Measurements from ENCODE around the gene ABCA7. TPM values are rescaled to one million over a fixed set of nuclear protein-coding genes. Genes with fewer than 3 reads are reported as not detected.

ABCA7 gene
- total RNA-seq, 3 donors from 2014 or later (not counting 1 experiment from before 2014, with no cell fraction given): 73.3 to 149 (median 121) TPM

DNA sequence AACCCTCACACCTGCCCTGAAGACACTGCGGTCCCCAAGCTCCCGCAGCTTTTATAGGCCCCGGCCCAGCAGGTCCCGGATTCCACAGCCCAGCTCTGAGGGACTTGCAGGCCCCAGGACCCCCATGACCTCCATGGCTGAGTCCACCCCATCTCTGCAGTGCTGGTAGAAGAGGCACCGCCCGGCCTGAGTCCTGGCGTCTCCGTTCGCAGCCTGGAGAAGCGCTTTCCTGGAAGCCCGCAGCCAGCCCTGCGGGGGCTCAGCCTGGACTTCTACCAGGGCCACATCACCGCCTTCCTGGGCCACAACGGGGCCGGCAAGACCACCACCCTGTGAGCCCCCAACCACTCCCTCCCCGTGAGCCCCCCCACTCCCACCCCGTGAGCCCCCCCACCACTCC lies 9.2 kb downstream of the ABCA7 start:
- H3K27ac Mint-ChIP-seq: no peak overlapping the region
- ATAC-seq (no peak), DNase-seq (no peak)
- H3K9me3 Mint-ChIP-seq: no peaks in the 10 kb centered on the region
- 96% methylated on average over 15 of the region's 17 CpGs for WGBS (ENCODE audit: insufficient coverage)
- intact Hi-C loops (cut with micrococcal nuclease): no loop called here
- no peak overlapping the region for H3K4me3 Mint-ChIP-seq
- no peaks in the 10 kb centered on the region for H3K36me3 Mint-ChIP-seq
- Histone ChIP-seq H3K27me3 (ENCODE audit: control insufficient read depth, insufficient read depth, low read length) (no peaks in the 10 kb centered on the region), H3K9me3 (ENCODE audit: control insufficient read depth, insufficient read depth, low read length) (no peaks in the 10 kb centered on the region), H3K36me3 (ENCODE audit: control insufficient read depth, insufficient read depth, low read length) (peaks cover 34% of the 10 kb centered on the region), H3K4me3 (ENCODE audit: low read length) (no peak overlapping the region), H3K27ac (ENCODE audit: low read length) (no peak overlapping the region), H3K4me1 (ENCODE audit: control insufficient read depth, insufficient read depth, low read length) (peaks cover 10% of the 10 kb centered on the region)
- peaks cover 0 to 5% of the 10 kb centered on the region in 2 donors for H3K4me1 Mint-ChIP-seq
- TF ChIP-seq, protein P1, sequence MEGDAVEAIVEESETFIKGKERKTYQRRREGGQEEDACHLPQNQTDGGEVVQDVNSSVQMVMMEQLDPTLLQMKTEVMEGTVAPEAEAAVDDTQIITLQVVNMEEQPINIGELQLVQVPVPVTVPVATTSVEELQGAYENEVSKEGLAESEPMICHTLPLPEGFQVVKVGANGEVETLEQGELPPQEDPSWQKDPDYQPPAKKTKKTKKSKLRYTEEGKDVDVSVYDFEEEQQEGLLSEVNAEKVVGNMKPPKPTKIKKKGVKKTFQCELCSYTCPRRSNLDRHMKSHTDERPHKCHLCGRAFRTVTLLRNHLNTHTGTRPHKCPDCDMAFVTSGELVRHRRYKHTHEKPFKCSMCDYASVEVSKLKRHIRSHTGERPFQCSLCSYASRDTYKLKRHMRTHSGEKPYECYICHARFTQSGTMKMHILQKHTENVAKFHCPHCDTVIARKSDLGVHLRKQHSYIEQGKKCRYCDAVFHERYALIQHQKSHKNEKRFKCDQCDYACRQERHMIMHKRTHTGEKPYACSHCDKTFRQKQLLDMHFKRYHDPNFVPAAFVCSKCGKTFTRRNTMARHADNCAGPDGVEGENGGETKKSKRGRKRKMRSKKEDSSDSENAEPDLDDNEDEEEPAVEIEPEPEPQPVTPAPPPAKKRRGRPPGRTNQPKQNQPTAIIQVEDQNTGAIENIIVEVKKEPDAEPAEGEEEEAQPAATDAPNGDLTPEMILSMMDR (IDR thresholded peaks at IDR 0.05): no peak
- no peaks in the 10 kb centered on the region for H3K27me3 Mint-ChIP-seq (ENCODE audit: low read depth in 2 of 2)

DNA sequence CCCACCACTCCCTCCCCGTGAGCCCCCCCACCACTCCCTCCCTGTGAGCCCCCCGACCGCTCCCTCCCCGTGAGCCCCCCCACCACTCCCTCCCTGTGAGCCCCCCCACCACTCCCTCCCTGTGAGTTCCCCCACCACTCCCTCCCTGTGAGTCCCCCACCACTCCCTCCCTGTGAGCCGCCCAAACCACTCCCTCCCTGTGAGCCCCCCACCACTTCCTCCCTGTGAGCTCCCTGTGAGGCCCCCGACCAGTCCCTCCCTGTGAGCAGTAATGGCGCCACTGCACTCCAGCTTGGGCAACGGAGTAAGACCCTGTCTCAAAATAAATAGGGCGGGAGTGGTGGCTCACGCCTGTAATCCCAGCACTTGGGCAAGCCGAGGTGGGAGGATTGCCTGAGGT lies 9.9 kb downstream of the ABCA7 start:
- no peaks in the 10 kb centered on the region for H3K27me3 Mint-ChIP-seq (ENCODE audit: low read depth in 2 of 2)
- H3K4me1 Mint-ChIP-seq: peaks cover 0 to 5% of the 10 kb centered on the region in 2 donors
- H3K27ac ChIP-seq (ENCODE audit: low read length): no peak overlapping the region
- no peaks in the 10 kb centered on the region for H3K9me3 Mint-ChIP-seq
- intact Hi-C loops (cut with micrococcal nuclease): no loop called here
- ATAC-seq (no peak), DNase-seq (no peak)
- peaks cover 36% of the 10 kb centered on the region for H3K36me3 ChIP-seq (ENCODE audit: control insufficient read depth, insufficient read depth, low read length)
- no peaks in the 10 kb centered on the region for H3K9me3 ChIP-seq (ENCODE audit: control insufficient read depth, insufficient read depth, low read length)
- WGBS (ENCODE audit: insufficient coverage): 74% methylated on average over 7 of the region's 11 CpGs
- H3K4me1 ChIP-seq (ENCODE audit: control insufficient read depth, insufficient read depth, low read length): peaks cover 10% of the 10 kb centered on the region
- H3K36me3 Mint-ChIP-seq: no peaks in the 10 kb centered on the region
- H3K4me3 Mint-ChIP-seq: no peak overlapping the region
- TF ChIP-seq, protein P1 (IDR thresholded peaks at IDR 0.05): no peak
- H3K27me3 ChIP-seq (ENCODE audit: control insufficient read depth, insufficient read depth, low read length): no peaks in the 10 kb centered on the region
- H3K27ac Mint-ChIP-seq: no peak overlapping the region
- no peak overlapping the region for H3K4me3 ChIP-seq (ENCODE audit: low read length)

DNA sequence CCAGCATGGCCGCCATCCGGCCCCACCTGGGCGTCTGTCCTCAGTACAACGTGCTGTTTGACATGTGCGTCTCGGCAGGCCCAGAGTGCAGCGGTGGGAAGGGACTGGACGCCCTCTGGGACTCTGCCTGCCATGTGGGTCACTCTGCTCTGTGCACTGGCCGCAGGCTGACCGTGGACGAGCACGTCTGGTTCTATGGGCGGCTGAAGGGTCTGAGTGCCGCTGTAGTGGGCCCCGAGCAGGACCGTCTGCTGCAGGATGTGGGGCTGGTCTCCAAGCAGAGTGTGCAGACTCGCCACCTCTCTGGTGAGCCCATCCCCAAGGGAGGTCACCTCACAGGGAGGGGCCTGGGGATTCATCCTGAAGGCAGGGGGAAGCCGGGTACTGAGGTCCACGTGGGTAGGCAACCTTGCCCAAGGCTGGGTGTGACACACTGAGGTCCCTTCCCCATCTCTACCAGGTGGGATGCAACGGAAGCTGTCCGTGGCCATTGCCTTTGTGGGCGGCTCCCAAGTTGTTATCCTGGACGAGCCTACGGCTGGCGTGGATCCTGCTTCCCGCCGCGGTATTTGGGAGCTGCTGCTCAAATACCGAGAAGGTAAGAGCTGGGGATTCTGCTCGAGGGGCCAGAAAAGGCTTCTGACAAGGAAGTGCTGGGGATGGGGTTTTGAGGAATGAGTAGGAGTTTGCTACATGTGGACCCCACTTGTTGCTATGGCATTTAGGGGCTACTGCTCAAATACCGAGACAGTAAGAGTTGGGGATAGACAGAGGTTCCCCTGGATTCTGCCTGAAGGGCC lies 11.3 kb downstream of the ABCA7 start:
- Histone ChIP-seq H3K27ac (ENCODE audit: low read length) (no peak overlapping the region), H3K4me1 (ENCODE audit: control insufficient read depth, insufficient read depth, low read length) (peaks cover 8% of the 10 kb centered on the region), H3K27me3 (ENCODE audit: control insufficient read depth, insufficient read depth, low read length) (no peaks in the 10 kb centered on the region), H3K9me3 (ENCODE audit: control insufficient read depth, insufficient read depth, low read length) (peaks cover under 1% of the 10 kb centered on the region), H3K36me3 (ENCODE audit: control insufficient read depth, insufficient read depth, low read length) (peaks cover 34% of the 10 kb centered on the region), H3K4me3 (ENCODE audit: low read length) (no peak overlapping the region)
- DNase-seq (no peak), ATAC-seq (no peak)
- intact Hi-C loops (cut with micrococcal nuclease): no loop called here
- 97% methylated on average over 31 of the region's 31 CpGs for WGBS (ENCODE audit: insufficient coverage)
- Mint-ChIP-seq H3K27ac (no peak overlapping the region), H3K27me3 (ENCODE audit: low read depth in 2 of 2) (no peaks in the 10 kb centered on the region), H3K9me3 (no peaks in the 10 kb centered on the region), H3K4me3 (no peak overlapping the region), H3K4me1 (no peaks in the 10 kb centered on the region), H3K36me3 (no peaks in the 10 kb centered on the region)
- TF ChIP-seq, protein P1 (IDR thresholded peaks at IDR 0.05): no peak

DNA sequence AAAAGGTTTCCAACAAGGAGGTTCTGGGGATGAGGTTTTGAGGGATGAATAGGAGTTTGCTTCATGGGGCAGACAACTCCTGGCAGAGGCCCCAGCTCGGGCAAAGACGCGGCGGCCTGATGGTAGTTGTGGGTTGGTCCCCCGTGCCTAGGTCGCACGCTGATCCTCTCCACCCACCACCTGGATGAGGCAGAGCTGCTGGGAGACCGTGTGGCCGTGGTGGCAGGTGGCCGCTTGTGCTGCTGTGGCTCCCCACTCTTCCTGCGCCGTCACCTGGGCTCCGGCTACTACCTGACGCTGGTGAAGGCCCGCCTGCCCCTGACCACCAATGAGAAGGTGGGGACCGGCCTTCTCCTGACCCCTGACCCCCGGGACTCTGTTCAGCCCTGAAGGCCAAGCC lies 11.9 kb downstream of the ABCA7 start:
- H3K27ac ChIP-seq (ENCODE audit: low read length): no peak overlapping the region
- no peak overlapping the region for H3K27ac Mint-ChIP-seq
- H3K27me3 Mint-ChIP-seq (ENCODE audit: low read depth in 2 of 2): no peaks in the 10 kb centered on the region
- DNase-seq (no peak), ATAC-seq (no peak)
- TF ChIP-seq, protein P1 (IDR thresholded peaks at IDR 0.05): no peak
- no peak overlapping the region for H3K4me3 ChIP-seq (ENCODE audit: low read length)
- intact Hi-C loops (cut with micrococcal nuclease): no loop called here
- H3K27me3 ChIP-seq (ENCODE audit: control insufficient read depth, insufficient read depth, low read length): no peaks in the 10 kb centered on the region
- peaks cover 6% of the 10 kb centered on the region for H3K9me3 ChIP-seq (ENCODE audit: control insufficient read depth, insufficient read depth, low read length)
- no peaks in the 10 kb centered on the region for H3K36me3 Mint-ChIP-seq
- H3K4me1 Mint-ChIP-seq: peaks cover under 1 to 6% of the 10 kb centered on the region in 2 donors
- peaks cover 3% of the 10 kb centered on the region for H3K4me1 ChIP-seq (ENCODE audit: control insufficient read depth, insufficient read depth, low read length)
- 88% methylated on average over 17 of the region's 17 CpGs for WGBS (ENCODE audit: insufficient coverage)
- no peaks in the 10 kb centered on the region for H3K9me3 Mint-ChIP-seq
- peaks cover 34% of the 10 kb centered on the region for H3K36me3 ChIP-seq (ENCODE audit: control insufficient read depth, insufficient read depth, low read length)
- H3K4me3 Mint-ChIP-seq: no peak overlapping the region
